GM18505 (cell line): Measurements from ENCODE around the gene ABCC2.

ENCODE experiments used
- ATAC-seq: cut with Tn5 transposase; IDR thresholded peaks from one replicate; pipeline ENCODE4 v1.9.1; 2021; ENCODE audit not compliant: unreplicated experiment
- POLR2A ChIP-seq: IDR thresholded peaks from 4 replicates; pipeline ENCODE4 v1.6.1; 2011; ENCODE audit warnings: borderline replicate concordance; ENCODE audit not compliant: insufficient read depth, insufficient read length; ENCODE audit errors: extremely low read depth

ABCC2 gene

DNA sequence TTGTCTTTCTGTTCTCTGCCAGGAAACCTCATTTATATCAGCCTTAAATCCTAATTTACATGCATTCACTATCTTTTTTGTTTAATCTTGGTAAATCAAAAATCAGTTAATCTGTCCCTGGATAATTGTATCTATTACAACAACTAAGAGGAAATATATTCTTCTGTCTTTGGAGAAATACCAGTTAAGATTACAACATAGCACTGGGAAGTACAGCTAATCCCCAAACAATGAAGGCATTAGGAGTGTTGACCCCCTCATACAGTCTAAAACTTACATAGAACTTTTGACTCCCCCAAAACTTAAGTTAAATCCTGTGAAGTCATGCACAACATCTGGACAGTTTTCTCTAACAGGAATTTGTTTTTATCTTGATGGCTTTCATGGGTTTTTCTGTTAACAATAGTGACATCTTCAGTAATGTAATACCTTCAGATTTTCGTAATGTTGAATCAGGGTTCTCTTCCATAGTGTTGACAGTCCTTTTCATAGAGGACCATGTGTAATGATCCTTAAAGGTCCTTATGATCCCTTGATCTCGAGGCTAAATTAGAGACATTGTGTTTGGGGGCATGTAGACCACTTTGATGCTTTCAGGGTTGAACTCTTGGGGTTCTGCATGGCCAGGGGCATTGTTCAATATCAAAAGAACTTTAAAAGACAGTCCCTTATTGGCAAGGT lies 24.1 kb upstream of the ABCC2 start:
- ATAC-seq: no peak
- no peak for TF ChIP-seq POLR2A

DNA sequence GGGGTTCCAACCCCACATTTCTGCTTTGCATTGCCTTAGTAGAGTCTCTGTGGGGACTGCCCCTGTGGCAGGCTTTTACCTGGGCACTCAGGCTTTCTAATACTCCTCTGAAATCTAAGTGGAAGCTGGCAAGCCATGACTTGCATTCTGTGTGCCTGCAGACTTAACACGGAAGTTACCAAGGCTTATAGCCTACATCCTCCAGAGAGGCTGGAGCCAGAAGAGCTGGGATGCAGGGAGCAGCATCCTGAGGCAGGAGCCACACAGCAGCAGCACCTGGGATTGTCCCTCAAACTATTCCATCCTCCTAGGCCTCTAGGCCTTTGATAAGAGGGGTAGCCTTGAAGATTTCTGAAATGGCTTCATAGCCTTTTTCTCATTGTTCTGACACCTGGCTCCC lies 22.1 kb upstream of the ABCC2 start:
- no peak for TF ChIP-seq POLR2A
- no peak for ATAC-seq

GRCh38 chr10:99761365-99761764 lies 21.1 kb upstream of the ABCC2 start:
- ATAC-seq: no peak

GRCh38 chr10:99765672-99766301 lies 16.7 kb upstream of the ABCC2 start:
- ATAC-seq: no peak
- TF ChIP-seq POLR2A: no peak

More at GRCh38 chr10:99761365-99761764, 21.1 kb upstream of the ABCC2 start:
- TF ChIP-seq POLR2A: no peak

DNA sequence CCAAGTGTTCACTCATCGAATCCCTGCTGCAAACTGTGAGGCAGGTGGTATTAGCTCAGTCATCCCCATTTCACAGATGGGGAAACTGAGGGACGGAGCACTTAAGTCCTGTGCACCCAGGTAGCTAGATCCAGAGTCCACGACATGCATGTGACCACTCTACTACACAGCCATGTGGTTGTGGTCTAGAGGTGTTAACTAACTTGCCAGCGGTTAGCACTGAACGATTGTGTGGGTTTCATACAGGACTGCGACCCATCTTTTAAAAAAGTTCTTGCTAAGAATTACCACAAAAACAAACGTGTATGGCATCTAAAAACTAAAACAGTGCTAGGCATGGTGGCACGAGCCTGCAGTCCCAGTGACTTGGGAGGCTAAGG lies 16.1 kb upstream of the ABCC2 start:
- ATAC-seq: no peak

GRCh38 chr10:99767901-99768300 lies 14.5 kb upstream of the ABCC2 start:
- no peak for ATAC-seq
- TF ChIP-seq POLR2A: no peak

More for the DNA sequence above, 16.1 kb upstream of the ABCC2 start:
- no peak for TF ChIP-seq POLR2A

DNA sequence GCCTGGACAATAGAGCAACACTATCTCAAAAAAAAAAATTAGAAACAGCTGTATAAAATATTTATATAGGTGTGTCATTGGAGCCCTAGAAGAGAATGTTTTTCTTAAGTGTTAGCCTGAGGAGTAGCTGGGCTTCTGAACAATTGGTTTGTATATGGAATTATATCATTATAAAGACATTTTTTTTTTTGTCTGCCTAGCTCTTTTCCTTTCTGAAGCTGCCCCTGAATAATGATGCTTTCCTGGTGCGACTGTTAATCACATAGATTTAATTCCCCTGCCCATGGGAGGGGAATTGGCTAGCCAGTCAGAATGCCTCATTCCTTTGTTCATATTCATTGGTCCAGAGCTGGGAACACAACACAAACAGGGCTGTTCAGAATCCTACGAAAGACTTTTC lies 13.9 kb upstream of the ABCC2 start:
- TF ChIP-seq POLR2A: no peak
- ATAC-seq: no peak

GRCh38 chr10:99769706-99770105 lies 12.7 kb upstream of the ABCC2 start:
- ATAC-seq: no peak

DNA sequence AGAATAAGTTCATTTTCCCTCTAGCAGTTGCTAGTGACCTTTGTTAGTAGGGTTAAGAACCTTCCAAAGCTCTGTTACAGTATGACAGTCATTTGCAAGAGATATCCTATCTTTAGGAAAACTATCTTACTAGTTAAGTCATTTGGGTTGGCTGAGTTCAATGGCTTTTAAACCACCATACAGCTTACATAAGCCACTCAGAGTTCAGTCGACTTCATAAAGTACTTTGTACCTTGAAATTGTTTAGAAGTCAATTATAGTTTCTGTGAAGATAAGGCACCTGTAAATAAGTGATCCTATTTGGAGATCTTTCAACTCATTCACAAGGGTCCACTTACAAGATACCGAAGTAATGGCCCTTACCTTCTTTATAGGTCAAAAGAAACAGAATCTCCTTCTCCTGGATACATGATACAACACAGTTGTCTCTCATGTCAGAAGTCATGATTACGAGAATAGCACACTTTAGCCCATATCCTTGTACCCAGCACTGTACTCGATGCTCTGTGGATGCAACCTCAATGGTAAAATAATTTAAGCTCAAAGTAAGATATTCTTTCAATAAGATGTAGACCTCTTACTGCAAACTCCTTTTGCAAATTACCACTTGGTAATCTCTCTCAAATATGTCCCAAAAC lies 11.9 kb upstream of the ABCC2 start:
- ATAC-seq: no peak
- TF ChIP-seq POLR2A: no peak

More at GRCh38 chr10:99769706-99770105, 12.7 kb upstream of the ABCC2 start:
- no peak for TF ChIP-seq POLR2A

GRCh38 chr10:99775850-99776249 lies 6.6 kb upstream of the ABCC2 start:
- no peak for TF ChIP-seq POLR2A
- no peak for ATAC-seq

GRCh38 chr10:99777918-99778714 lies 4.3 kb upstream of the ABCC2 start:
- TF ChIP-seq POLR2A: no peak
- no peak for ATAC-seq

- no peak for TF ChIP-seq POLR2A
- no peak for ATAC-seq
Measured at GRCh38 chr10:99779335-99779734, 3.1 kb upstream of the ABCC2 start.

GRCh38 chr10:99781734-99782429 lies 558 bp upstream of the ABCC2 start:
- ATAC-seq: no peak
- TF ChIP-seq POLR2A: no peak
